OCI-LY3 (cell line): ENCODE results near the gene MKNK1.
A peak's percentile ranks its signal among the peaks of the same experiment; 100 is the strongest.

Source experiments
- H2AFZ ChIP-seq: fragments of 200-600, 300-600 bp; shearing (Covaris generic); 2 replicates; pipeline ENCODE4 v1.6.0; 2014; ENCODE audit warnings: antibody characterized with exemption, low read depth, low read length
- H3K27ac ChIP-seq: fragments of 200-600, 300-600 bp; sonication (generic); 2 replicates; pipeline ENCODE4 v1.5.1; 2014; ENCODE audit warnings: mild to moderate bottlenecking, low read length, moderate library complexity, mixed read lengths
- H3K27me3 ChIP-seq: fragments of 200-600, 300-600 bp; sonication (generic); 2 replicates; pipeline ENCODE4 v1.6.1; 2014; ENCODE audit warnings: low read depth, low read length, mixed read lengths
- H3K36me3 ChIP-seq: fragments of 200-600, 300-600 bp; sonication (generic); replicated peaks from 2 replicates; pipeline ENCODE3; 2014; ENCODE audit warnings: low read depth, low read length, mixed read lengths
- H3K4me1 ChIP-seq: fragments of 300-600, 200-600 bp; sonication (generic); 2 replicates; pipeline ENCODE4 v1.6.1; 2014; ENCODE audit warnings: low read length, mixed read lengths
- H3K4me2 ChIP-seq: fragments of 200-600, 300-600 bp; sonication (generic); 2 replicates; pipeline ENCODE4 v1.6.1; 2014; ENCODE audit warnings: low read length, mixed read lengths
- H3K4me3 ChIP-seq: fragments of 300-600, 200-600 bp; sonication (generic); 2 replicates; pipeline ENCODE4 v1.5.1; 2014; ENCODE audit warnings: antibody characterized with exemption, mild to moderate bottlenecking, low read length, moderate library complexity
- H3K79me2 ChIP-seq: fragments of 300-600, 200-600 bp; shearing (Covaris generic); 2 replicates; pipeline ENCODE4 v1.6.1; 2014; ENCODE audit warnings: mild to moderate bottlenecking, low read length, mixed read lengths
- H3K9ac ChIP-seq: fragments of 300-600, 200-600 bp; shearing (Covaris generic); 2 replicates; pipeline ENCODE4 v1.6.0; 2014; ENCODE audit warnings: mild to moderate bottlenecking, low read length, moderate library complexity
- H3K9me3 ChIP-seq: fragments of 200-600, 300-600 bp; shearing (Covaris generic); 2 replicates; pipeline ENCODE4 v1.6.1; 2014; ENCODE audit warnings: low read length, mixed read lengths; ENCODE audit not compliant: insufficient read depth
- H4K20me1 ChIP-seq: fragments of 200-600, 300-600 bp; sonication (generic); 2 replicates; pipeline ENCODE4 v1.6.1; 2016; ENCODE audit warnings: low read length, mixed read lengths; ENCODE audit not compliant: insufficient read depth
- CTCF ChIP-seq: fragments of 200-600, 300-600 bp; sonication (generic); IDR thresholded peaks from 2 replicates; pipeline ENCODE4 v1.5.1; 2014; ENCODE audit warnings: antibody characterized with exemption, low read length, low read depth
- EZH2phosphoT487 ChIP-seq: fragments of 200-600 bp; shearing (Covaris generic); IDR thresholded peaks from 2 replicates; pipeline ENCODE4 v1.6.1; 2018; ENCODE audit warnings: antibody characterized with exemption, mixed run types, low read depth

The MKNK1 gene

DNA sequence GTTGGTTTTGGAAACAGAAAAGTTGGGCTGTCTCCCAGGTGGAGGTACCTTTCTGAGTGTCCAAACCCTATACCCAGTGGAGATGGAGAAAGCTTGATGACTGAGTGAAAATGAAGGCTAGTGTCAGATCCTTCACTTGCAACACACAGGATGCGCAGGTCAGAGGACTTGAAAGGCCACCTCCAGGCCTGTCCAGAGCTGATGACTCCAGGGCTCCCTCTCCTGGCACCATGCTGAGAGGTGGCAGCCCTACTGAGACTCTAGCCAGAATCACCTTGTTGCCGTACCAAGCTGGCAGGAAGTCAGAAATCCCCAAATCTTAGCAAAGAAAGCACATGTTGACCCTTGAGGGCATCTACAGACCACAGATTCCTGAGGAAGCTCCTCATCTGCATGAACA lies 69.0 kb downstream of the MKNK1 start:
- Histone ChIP-seq H3K4me1 (peaks cover 7% of the 10 kb centered on the region), H4K20me1 (no peaks in the 10 kb centered on the region), H3K9me3 (no peaks in the 10 kb centered on the region), H3K79me2 (no peaks in the 10 kb centered on the region), H2AFZ (no peak overlapping the region), H3K27ac (no peak overlapping the region), H3K4me3 (no peak overlapping the region), H3K4me2 (peak overlapping the region; percentile 32; the same call in 1 of the 2 replicates), H3K9ac (no peak overlapping the region), H3K27me3 (peaks cover 20% of the 10 kb centered on the region), H3K36me3 (no peaks in the 10 kb centered on the region)
- TF ChIP-seq CTCF (peak; percentile 60), EZH2phosphoT487 (no peak)

- Histone ChIP-seq H3K27ac (no peak overlapping the region), H3K79me2 (no peaks in the 10 kb centered on the region), H4K20me1 (no peaks in the 10 kb centered on the region), H3K4me2 (peak overlapping the region; percentile 84), H3K4me1 (peaks cover 11% of the 10 kb centered on the region), H3K36me3 (no peaks in the 10 kb centered on the region), H2AFZ (0 out of 2 replicates have a peak overlapping the region, but pooled peaks have one; percentile 70), H3K4me3 (peak overlapping the region; percentile 78), H3K27me3 (peaks cover 28% of the 10 kb centered on the region), H3K9ac (peak overlapping the region; percentile 52), H3K9me3 (no peaks in the 10 kb centered on the region)
- TF ChIP-seq CTCF (no peak), EZH2phosphoT487 (no peak)
Measured at GRCh38 chr1:46533179-46533864, 70.7 kb downstream of the MKNK1 start.

GRCh38 chr1:46532498-46533178 lies 71.4 kb downstream of the MKNK1 start:
- H3K4me3 ChIP-seq = peak overlapping the region; percentile 78
- H3K4me2 ChIP-seq = peak overlapping the region; percentile 84
- H3K79me2 ChIP-seq = no peaks in the 10 kb centered on the region
- no peak overlapping the region for H3K27ac ChIP-seq
- TF ChIP-seq CTCF (peak; percentile 62), EZH2phosphoT487 (no peak)
- H2AFZ ChIP-seq = no peak overlapping the region
- no peaks in the 10 kb centered on the region for H3K9me3 ChIP-seq
- H4K20me1 ChIP-seq = no peaks in the 10 kb centered on the region
- H3K27me3 ChIP-seq = peaks cover 30% of the 10 kb centered on the region
- H3K9ac ChIP-seq = no peak overlapping the region; the same call in 1 of the 2 replicates
- H3K4me1 ChIP-seq = peaks cover 13% of the 10 kb centered on the region
- H3K36me3 ChIP-seq = no peaks in the 10 kb centered on the region

DNA sequence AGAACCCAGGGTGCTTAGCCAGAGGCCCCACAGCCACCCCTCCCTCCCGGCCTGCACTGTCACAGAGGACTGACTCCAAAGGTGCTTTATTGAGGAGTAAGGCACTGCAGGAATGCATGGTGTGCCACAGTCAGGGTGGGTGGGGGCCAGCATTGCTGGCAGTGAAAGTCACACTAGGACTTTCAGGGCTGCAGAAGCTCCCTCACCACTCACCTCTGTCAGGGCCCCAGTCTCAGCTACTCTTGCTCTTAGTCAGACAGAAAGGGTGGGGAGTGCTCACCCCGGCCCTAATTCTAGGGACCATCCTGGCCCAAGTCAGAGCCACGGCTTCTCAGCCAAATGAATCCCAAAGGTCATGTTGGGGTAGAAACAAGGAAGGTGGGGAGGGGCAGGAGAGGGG lies 72.0 kb downstream of the MKNK1 start:
- Histone ChIP-seq H4K20me1 (no peaks in the 10 kb centered on the region), H3K36me3 (no peaks in the 10 kb centered on the region), H3K79me2 (no peaks in the 10 kb centered on the region), H3K9me3 (no peaks in the 10 kb centered on the region), H3K4me1 (peaks cover 13% of the 10 kb centered on the region), H3K4me3 (no peak overlapping the region), H2AFZ (no peak overlapping the region), H3K9ac (no peak overlapping the region), H3K27me3 (peaks cover 26% of the 10 kb centered on the region), H3K27ac (no peak overlapping the region), H3K4me2 (no peak overlapping the region)
- TF ChIP-seq EZH2phosphoT487 (no peak), CTCF (no peak)
